ENCODE data around the gene YWHAB.

YWHAB gene

GRCh38 chr20:44838521-44838920 lies 47.0 kb upstream of the YWHAB start:
- no peaks in the 10 kb centered on the region for H3K9me3 ChIP-seq (ENCODE audit: insufficient read depth, low read depth, low read length)
- H3K4me3 ChIP-seq (ENCODE audit: low read length, poor library complexity, severe bottlenecking): no peak overlapping the region
- H3K79me2 ChIP-seq (ENCODE audit: insufficient read depth, low read length): no peaks in the 10 kb centered on the region
- H4K20me1 ChIP-seq (ENCODE audit: insufficient read depth, low read length, poor library complexity, severe bottlenecking): no peaks in the 10 kb centered on the region
- no peak overlapping the region for H3K9ac ChIP-seq (ENCODE audit: low read depth, low read length, poor library complexity, severe bottlenecking)
- H3K4me1 ChIP-seq (ENCODE audit: insufficient read depth, low read length, poor library complexity, severe bottlenecking): no peaks in the 10 kb centered on the region
- no peaks in the 10 kb centered on the region for H3K9me2 ChIP-seq (replicated peaks; ENCODE audit: low read depth, low read length)
- H2AFZ ChIP-seq (ENCODE audit: low read length): no peak overlapping the region
- H3K36me3 ChIP-seq (ENCODE audit: insufficient read depth, low read length): no peaks in the 10 kb centered on the region
- no peak overlapping the region for H3K4me2 ChIP-seq (ENCODE audit: low read depth, low read length, poor library complexity, severe bottlenecking)
- no peaks in the 10 kb centered on the region for H3K27me3 ChIP-seq (ENCODE audit: insufficient read depth, low read length, poor library complexity, severe bottlenecking)
- H3F3A ChIP-seq (ENCODE audit: low read depth): no peaks in the 10 kb centered on the region
- TF ChIP-seq EZH2phosphoT487 (IDR thresholded peaks at IDR 0.05; ENCODE audit: borderline replicate concordance): no peak
- TF ChIP-seq CTCF (conservative IDR thresholded peaks at IDR 0.05; ENCODE audit: low read length): no peak

- Histone ChIP-seq H4K20me1 (ENCODE audit: insufficient read depth, low read length, poor library complexity, severe bottlenecking) (no peaks in the 10 kb centered on the region), H3K79me2 (ENCODE audit: insufficient read depth, low read length) (no peaks in the 10 kb centered on the region), H3K4me2 (ENCODE audit: low read depth, low read length, poor library complexity, severe bottlenecking) (no peak overlapping the region), H3K27me3 (ENCODE audit: insufficient read depth, low read length, poor library complexity, severe bottlenecking) (no peaks in the 10 kb centered on the region), H2AFZ (ENCODE audit: low read length) (no peak overlapping the region), H3K9me2 (replicated peaks; ENCODE audit: low read depth, low read length) (no peaks in the 10 kb centered on the region), H3K4me3 (ENCODE audit: low read length, poor library complexity, severe bottlenecking) (no peak overlapping the region), H3F3A (ENCODE audit: low read depth) (no peaks in the 10 kb centered on the region), H3K36me3 (ENCODE audit: insufficient read depth, low read length) (no peaks in the 10 kb centered on the region), H3K9me3 (ENCODE audit: insufficient read depth, low read depth, low read length) (no peaks in the 10 kb centered on the region), H3K4me1 (ENCODE audit: insufficient read depth, low read length, poor library complexity, severe bottlenecking) (no peaks in the 10 kb centered on the region), H3K9ac (ENCODE audit: low read depth, low read length, poor library complexity, severe bottlenecking) (no peak overlapping the region)
- TF ChIP-seq EZH2phosphoT487 (IDR thresholded peaks at IDR 0.05; ENCODE audit: borderline replicate concordance) (no peak), CTCF (conservative IDR thresholded peaks at IDR 0.05; ENCODE audit: low read length) (no peak)
These were observed 46.0 kb upstream of the YWHAB start for GRCh38 chr20:44839481-44839880.

- Histone ChIP-seq H3K36me3 (ENCODE audit: insufficient read depth, low read length) (no peaks in the 10 kb centered on the region), H3K4me1 (ENCODE audit: insufficient read depth, low read length, poor library complexity, severe bottlenecking) (no peaks in the 10 kb centered on the region), H3K9me3 (ENCODE audit: insufficient read depth, low read depth, low read length) (no peaks in the 10 kb centered on the region), H2AFZ (ENCODE audit: low read length) (no peak overlapping the region), H3K79me2 (ENCODE audit: insufficient read depth, low read length) (no peaks in the 10 kb centered on the region), H4K20me1 (ENCODE audit: insufficient read depth, low read length, poor library complexity, severe bottlenecking) (no peaks in the 10 kb centered on the region), H3K27me3 (ENCODE audit: insufficient read depth, low read length, poor library complexity, severe bottlenecking) (no peaks in the 10 kb centered on the region), H3F3A (ENCODE audit: low read depth) (no peaks in the 10 kb centered on the region), H3K9me2 (replicated peaks; ENCODE audit: low read depth, low read length) (no peaks in the 10 kb centered on the region), H3K4me3 (ENCODE audit: low read length, poor library complexity, severe bottlenecking) (no peak overlapping the region), H3K4me2 (ENCODE audit: low read depth, low read length, poor library complexity, severe bottlenecking) (no peak overlapping the region), H3K9ac (ENCODE audit: low read depth, low read length, poor library complexity, severe bottlenecking) (no peak overlapping the region)
- TF ChIP-seq CTCF (conservative IDR thresholded peaks at IDR 0.05; ENCODE audit: low read length): no peak
These were observed 44.7 kb upstream of the YWHAB start for GRCh38 chr20:44840826-44841225.

Data from Loucy (cell line).